HUES6 (cell line): ENCODE data around the gene DENND10.
"Not testable (repeated sequence)": the region's sequence is repeated elsewhere in the genome, so short reads cannot be mapped to it uniquely, and the experiment has no call there.

Source experiments
- H3K27ac ChIP-seq: 2 replicates; pipeline ENCODE4 v1.7.0; 2013; ENCODE audit warnings: low read depth, mild to moderate bottlenecking, low read length, inconsistent platforms
- H3K27me3 ChIP-seq: 2 replicates; pipeline ENCODE4 v1.6.1; 2013; ENCODE audit warnings: low read length; ENCODE audit not compliant: control insufficient read depth, insufficient read depth
- H3K36me3 ChIP-seq: 2 replicates; pipeline ENCODE4 v1.6.1; 2013; ENCODE audit warnings: low read length; ENCODE audit not compliant: control insufficient read depth, insufficient read depth
- H3K4me1 ChIP-seq: 2 replicates; pipeline ENCODE4 v1.6.1; 2013; ENCODE audit warnings: low read length; ENCODE audit not compliant: control insufficient read depth, insufficient read depth
- H3K4me3 ChIP-seq: 2 replicates; pipeline ENCODE4 v1.5.1; 2013; ENCODE audit warnings: low read depth, low read length
- H3K9ac ChIP-seq: one replicate; pipeline ENCODE4 v1.6.1; 2013; ENCODE audit warnings: mild to moderate bottlenecking, low read length
- H3K9me3 ChIP-seq: 2 replicates; pipeline ENCODE4 v1.6.1; 2013; ENCODE audit warnings: low read depth, low read length; ENCODE audit not compliant: control insufficient read depth, insufficient read depth

The DENND10 gene

DNA sequence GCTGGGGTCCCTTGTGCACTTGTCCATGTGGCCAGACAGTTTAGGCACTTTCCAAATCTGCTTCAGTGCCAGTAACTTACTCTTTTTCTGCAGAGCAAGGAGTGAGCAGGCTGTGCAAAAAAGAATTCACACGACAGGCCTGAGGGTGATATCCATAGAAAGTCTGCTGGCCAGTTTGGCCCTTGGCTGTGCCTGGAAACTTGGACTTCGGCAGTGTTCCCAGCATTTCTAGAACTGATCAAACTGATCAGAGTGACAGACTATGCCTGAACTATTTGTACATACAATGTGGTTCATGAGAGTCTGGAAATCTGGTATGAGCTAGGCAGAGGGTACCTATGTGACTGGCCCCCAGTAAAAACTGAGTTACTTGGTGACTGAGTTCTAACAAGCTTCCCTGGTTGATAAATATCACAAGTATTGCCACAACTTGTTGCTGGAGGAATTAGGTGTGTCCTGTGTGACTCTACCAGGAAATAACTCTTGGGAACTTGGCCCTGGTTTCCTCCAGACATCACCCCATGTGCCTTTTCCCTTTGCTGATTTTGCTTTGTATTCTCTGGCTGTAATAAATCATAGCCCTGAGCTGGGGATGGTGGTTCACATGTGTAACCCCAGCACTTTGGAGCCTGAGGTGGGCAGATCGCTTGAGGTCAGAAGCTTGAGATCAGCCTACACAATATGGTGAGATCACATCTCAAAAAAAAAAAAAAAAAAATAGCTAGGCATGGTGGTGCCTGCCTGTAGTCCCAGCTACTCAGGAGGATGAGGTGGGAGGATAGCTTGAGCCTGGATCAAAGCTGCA, 3.3 kb upstream of the DENND10 start:
- no peaks in the 10 kb centered on the region for H3K27me3 ChIP-seq
- H3K9ac ChIP-seq: no peak overlapping the region

DNA sequence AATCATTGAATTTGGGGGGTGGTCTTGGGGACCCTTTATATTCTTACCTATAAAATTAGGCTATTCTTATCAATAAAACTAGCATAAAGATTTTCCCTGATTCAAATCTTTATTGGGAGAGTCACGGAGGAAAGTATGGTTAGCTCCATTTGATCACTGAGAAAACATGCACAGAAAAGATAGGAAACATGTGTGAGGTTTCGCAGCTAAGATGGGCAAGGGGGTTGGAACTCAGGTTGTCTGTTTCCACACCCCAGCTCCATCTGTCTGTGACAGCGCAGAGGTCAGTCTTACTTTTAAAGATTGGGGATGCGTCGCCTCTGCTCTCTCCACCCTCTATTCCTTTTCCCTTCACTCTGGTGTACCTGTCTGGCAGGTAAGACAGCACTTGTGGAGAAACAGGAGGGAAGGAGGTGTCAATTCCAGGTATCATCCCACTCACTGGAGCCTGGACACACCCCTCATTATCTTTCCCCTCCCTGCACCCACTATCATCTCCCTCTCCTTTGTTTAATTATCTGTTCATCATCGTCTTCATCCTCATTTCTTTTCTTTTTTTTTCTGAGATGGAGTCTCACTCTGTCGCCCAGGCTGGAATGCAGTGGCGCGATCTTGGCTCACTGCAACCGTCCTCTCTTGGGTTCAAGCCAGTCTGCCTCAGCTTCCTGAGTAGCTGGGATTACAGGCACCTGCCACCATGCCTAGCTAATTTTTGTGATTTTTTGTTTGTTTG, 2.4 kb upstream of the DENND10 start:
- Histone ChIP-seq H3K27me3 (no peaks in the 10 kb centered on the region), H3K27ac (no peak overlapping the region), H3K4me1 (peaks cover 3% of the 10 kb centered on the region), H3K9ac (no peak overlapping the region), H3K36me3 (no peaks in the 10 kb centered on the region), H3K4me3 (no peak overlapping the region), H3K9me3 (no peaks in the 10 kb centered on the region)

More for the DNA sequence above, 3.3 kb upstream of the DENND10 start:
- Histone ChIP-seq H3K4me3 (no peak overlapping the region), H3K4me1 (peaks cover 3% of the 10 kb centered on the region), H3K27ac (no peak overlapping the region), H3K36me3 (no peaks in the 10 kb centered on the region), H3K9me3 (no peaks in the 10 kb centered on the region)

DNA sequence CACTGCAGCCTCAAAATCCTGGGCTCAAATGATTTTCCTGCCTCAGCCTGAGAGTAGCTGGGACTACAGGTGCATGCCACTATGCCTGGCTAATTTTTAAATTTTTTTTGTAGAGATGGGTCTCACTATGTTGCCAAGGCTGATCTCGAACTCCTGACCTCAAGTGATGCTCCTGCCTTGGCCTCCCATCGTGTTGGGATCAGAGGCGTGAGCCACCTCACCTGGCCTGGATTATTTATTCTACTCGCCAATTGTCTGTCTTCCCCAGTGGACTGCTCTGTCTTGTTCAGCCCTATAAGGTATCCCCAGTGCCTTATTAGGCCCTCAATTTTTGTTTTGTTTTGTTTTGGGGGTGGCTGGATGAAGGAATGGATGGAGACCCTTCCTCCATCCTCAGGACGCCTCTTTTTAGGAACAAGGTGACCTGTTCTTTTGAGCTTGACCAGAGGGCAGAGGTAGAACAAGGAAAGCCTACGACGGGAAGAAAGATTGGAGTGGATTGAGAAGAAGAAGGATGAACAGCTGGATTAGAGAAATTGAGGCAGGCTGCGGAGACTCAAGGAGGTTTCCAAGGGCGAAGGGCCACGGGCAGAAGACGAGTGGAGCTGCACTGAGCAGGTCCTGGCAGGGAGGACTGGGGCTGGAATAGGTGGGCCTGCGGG, 541 bp upstream of the DENND10 start:
- peak overlapping the region; percentile 38 for H3K9ac ChIP-seq

GRCh38 chr10:119104654-119105015, 722 bp downstream of the DENND10 start:
- Histone ChIP-seq H3K27ac (no peak overlapping the region), H3K9me3 (no peaks in the 10 kb centered on the region), H3K9ac (peak overlapping the region; percentile 56), H3K4me3 (peak overlapping the region; percentile 77), H3K36me3 (peaks cover 17% of the 10 kb centered on the region), H3K4me1 (peaks cover 3% of the 10 kb centered on the region), H3K27me3 (no peaks in the 10 kb centered on the region)

More for the DNA sequence above, 541 bp upstream of the DENND10 start:
- Histone ChIP-seq H3K27me3 (no peaks in the 10 kb centered on the region), H3K36me3 (peaks cover 7% of the 10 kb centered on the region; the same call in 1 of the 2 replicates), H3K9me3 (no peaks in the 10 kb centered on the region), H3K4me3 (peak overlapping the region; percentile 41; the same call in 1 of the 2 replicates), H3K27ac (no peak overlapping the region), H3K4me1 (peaks cover 3% of the 10 kb centered on the region)

- H3K27ac ChIP-seq: no peak overlapping the region
- peaks cover 3% of the 10 kb centered on the region for H3K4me1 ChIP-seq
- no peak overlapping the region for H3K9ac ChIP-seq
- no peaks in the 10 kb centered on the region for H3K27me3 ChIP-seq
- no peaks in the 10 kb centered on the region for H3K9me3 ChIP-seq
- H3K36me3 ChIP-seq: peaks cover 22% of the 10 kb centered on the region
- H3K4me3 ChIP-seq: peak overlapping the region; percentile 77
Observed at GRCh38 chr10:119105155-119105554, 1.2 kb downstream of the DENND10 start.

DNA sequence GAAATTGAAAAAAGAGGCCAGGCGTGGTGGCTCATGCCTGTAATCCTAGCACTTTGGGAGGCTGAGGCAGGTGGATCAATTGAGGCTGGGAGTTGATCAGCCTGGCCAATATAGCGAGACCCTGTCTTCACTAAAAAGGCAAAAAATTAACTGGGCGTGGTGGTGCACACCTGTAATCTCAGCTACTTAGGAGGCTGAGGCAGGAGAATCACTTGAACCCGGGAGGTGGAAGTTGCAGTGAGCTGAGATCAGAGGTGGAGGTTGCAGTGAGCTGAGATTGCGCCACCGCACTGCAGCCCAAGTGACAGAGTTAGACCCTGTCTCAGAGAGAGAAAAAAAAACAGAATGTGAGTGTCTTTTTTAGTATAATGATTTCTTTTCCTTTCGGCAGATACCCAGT, 2.0 kb downstream of the DENND10 start:
- H3K4me1 ChIP-seq, H3K27ac ChIP-seq, H3K4me3 ChIP-seq, H3K27me3 ChIP-seq, H3K9ac ChIP-seq, H3K9me3 ChIP-seq: not testable (repeated sequence)
- peaks cover 30% of the 10 kb centered on the region for H3K36me3 ChIP-seq

DNA sequence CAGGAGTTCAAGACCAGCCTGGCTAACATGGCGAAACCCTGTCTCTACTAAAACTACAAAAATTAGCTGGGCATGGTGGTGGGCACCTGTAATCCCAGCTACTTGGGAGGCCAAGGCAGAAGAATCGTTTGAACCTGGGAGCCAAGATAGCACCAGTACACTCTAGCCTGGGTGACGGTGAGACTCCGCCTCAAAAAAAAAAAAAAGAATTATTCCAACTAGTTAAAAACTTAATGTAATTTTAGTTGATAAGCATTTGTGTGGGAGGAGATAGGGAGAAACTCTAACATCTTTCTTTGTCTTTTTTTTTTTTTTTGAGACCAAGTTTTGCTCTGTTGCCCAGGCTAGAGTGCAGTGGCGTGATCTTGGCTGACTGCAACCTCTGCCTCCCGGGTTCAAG, 3.2 kb downstream of the DENND10 start:
- not testable (repeated sequence) for H3K9ac ChIP-seq, H3K9me3 ChIP-seq, H3K4me3 ChIP-seq, H3K4me1 ChIP-seq, H3K27ac ChIP-seq, H3K27me3 ChIP-seq
- peaks cover 41% of the 10 kb centered on the region for H3K36me3 ChIP-seq

- not testable (repeated sequence) for H3K9ac ChIP-seq, H3K4me1 ChIP-seq
- peaks cover 47% of the 10 kb centered on the region for H3K36me3 ChIP-seq
Observed at GRCh38 chr10:119107771-119108170, 3.9 kb downstream of the DENND10 start.

GRCh38 chr10:119112056-119112455, 8.1 kb downstream of the DENND10 start:
- no peaks in the 10 kb centered on the region for H3K9me3 ChIP-seq
- no peak overlapping the region for H3K27ac ChIP-seq
- no peak overlapping the region for H3K9ac ChIP-seq
- no peaks in the 10 kb centered on the region for H3K4me1 ChIP-seq
- H3K36me3 ChIP-seq: peaks cover 80% of the 10 kb centered on the region
- H3K4me3 ChIP-seq: no peak overlapping the region
- H3K27me3 ChIP-seq: no peaks in the 10 kb centered on the region

More at GRCh38 chr10:119107771-119108170, 3.9 kb downstream of the DENND10 start:
- H3K27ac ChIP-seq, H3K4me3 ChIP-seq, H3K27me3 ChIP-seq, H3K9me3 ChIP-seq: not testable (repeated sequence)

- Histone ChIP-seq H3K4me3 (no peak overlapping the region), H3K27me3 (no peaks in the 10 kb centered on the region), H3K36me3 (peaks cover 85% of the 10 kb centered on the region), H3K27ac (no peak overlapping the region), H3K9ac (no peak overlapping the region), H3K4me1 (no peaks in the 10 kb centered on the region), H3K9me3 (no peaks in the 10 kb centered on the region)
Observed at GRCh38 chr10:119113751-119114732, 10.1 kb downstream of the DENND10 start.
